Lower leg skin (tissue), 3 donors: ENCODE results near the gene ADAM30.

ENCODE experiments used
- POLR2A ChIP-seq, 2 donors: fragments of 450-650 bp; IDR thresholded peaks; one replicate each; pipeline ENCODE4 v1.6.1; 2016 to 2017; ENCODE audit warnings: antibody characterized with exemption in 2 of 2, mild to moderate bottlenecking in 1 of 2, moderate library complexity in 1 of 2
- TF ChIP-seq, protein P1 (sequence below), 3 donors: fragments of 450-650 bp; IDR thresholded peaks; one replicate each; pipeline ENCODE4 v1.5.1; 2016; ENCODE audit warnings: antibody characterized with exemption in 3 of 3, mild to moderate bottlenecking in 3 of 3, moderate library complexity in 2 of 3

GRCh38 chr1:119861547-119861946 is 34.8 kb downstream of the ADAM30 start:
- TF ChIP-seq, protein P1, sequence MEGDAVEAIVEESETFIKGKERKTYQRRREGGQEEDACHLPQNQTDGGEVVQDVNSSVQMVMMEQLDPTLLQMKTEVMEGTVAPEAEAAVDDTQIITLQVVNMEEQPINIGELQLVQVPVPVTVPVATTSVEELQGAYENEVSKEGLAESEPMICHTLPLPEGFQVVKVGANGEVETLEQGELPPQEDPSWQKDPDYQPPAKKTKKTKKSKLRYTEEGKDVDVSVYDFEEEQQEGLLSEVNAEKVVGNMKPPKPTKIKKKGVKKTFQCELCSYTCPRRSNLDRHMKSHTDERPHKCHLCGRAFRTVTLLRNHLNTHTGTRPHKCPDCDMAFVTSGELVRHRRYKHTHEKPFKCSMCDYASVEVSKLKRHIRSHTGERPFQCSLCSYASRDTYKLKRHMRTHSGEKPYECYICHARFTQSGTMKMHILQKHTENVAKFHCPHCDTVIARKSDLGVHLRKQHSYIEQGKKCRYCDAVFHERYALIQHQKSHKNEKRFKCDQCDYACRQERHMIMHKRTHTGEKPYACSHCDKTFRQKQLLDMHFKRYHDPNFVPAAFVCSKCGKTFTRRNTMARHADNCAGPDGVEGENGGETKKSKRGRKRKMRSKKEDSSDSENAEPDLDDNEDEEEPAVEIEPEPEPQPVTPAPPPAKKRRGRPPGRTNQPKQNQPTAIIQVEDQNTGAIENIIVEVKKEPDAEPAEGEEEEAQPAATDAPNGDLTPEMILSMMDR (IDR thresholded peaks at IDR 0.05), result no peak
- no peak for TF ChIP-seq POLR2A (IDR thresholded peaks at IDR 0.05)
